Measurements from ENCODE around the gene CEP55.

Gene CEP55

GRCh38 chr10:93566435-93567276 lies 70.2 kb downstream of the CEP55 start, which contains the start of gene FFAR4:
Gene FFAR4 (plus strand): TSS chr10:93566665. CDS start chr10:93566721, 56 bp downstream.
- ChIA-PET POLR2A (no interaction called here), CTCF (no interaction called here)
- TF ChIP-seq SUZ12 (IDR thresholded peaks at IDR 0.05) (no peak), L3MBTL2 (conservative IDR thresholded peaks at IDR 0.05) (no peak), ELF4 (IDR thresholded peaks at IDR 0.05) (no peak), LEF1 (IDR thresholded peaks at IDR 0.05; ENCODE audit: borderline replicate concordance) (no peak), ARNT (IDR thresholded peaks at IDR 0.05) (no peak), BHLHE40 (IDR thresholded peaks at IDR 0.05; ENCODE audit: borderline replicate concordance) (no peak), FOXK2 (IDR thresholded peaks at IDR 0.05) (no peak), CTBP1 (IDR thresholded peaks at IDR 0.05; ENCODE audit: borderline replicate concordance) (no peak), ZNF384 (IDR thresholded peaks at IDR 0.05) (no peak), SP1 (IDR thresholded peaks at IDR 0.05) (no peak), FOXM1 (IDR thresholded peaks at IDR 0.05; ENCODE audit: borderline replicate concordance) (no peak), FOXA1 (IDR thresholded peaks at IDR 0.05) (no peak), HDGF (IDR thresholded peaks at IDR 0.05; ENCODE audit: borderline replicate concordance) (no peak), TARDBP (IDR thresholded peaks at IDR 0.05) (no peak), PKNOX1 (IDR thresholded peaks at IDR 0.05) (no peak), NFRKB (IDR thresholded peaks at IDR 0.05) (no peak)
- no peak for DNase-seq (ENCODE audit: extremely low spot score)

- POLR2A ChIA-PET = no interaction called here
- TF ChIP-seq PKNOX1 (IDR thresholded peaks at IDR 0.05) (no peak), BHLHE40 (IDR thresholded peaks at IDR 0.05; ENCODE audit: borderline replicate concordance) (no peak)
- CTCF ChIA-PET = no interaction called here
- no peak for DNase-seq (ENCODE audit: extremely low spot score)
Observed at GRCh38 chr10:93567277-93568104, 71.1 kb downstream of the CEP55 start.

- POLR2A ChIA-PET = no interaction called here
- CTCF ChIA-PET = no interaction called here
- no peak for TF ChIP-seq TARDBP (IDR thresholded peaks at IDR 0.05)
- no peak for TF ChIP-seq ELF4 (IDR thresholded peaks at IDR 0.05)
- no peak for TF ChIP-seq CTBP1 (IDR thresholded peaks at IDR 0.05; ENCODE audit: borderline replicate concordance)
- TF ChIP-seq L3MBTL2 (conservative IDR thresholded peaks at IDR 0.05) = no peak
- no peak for TF ChIP-seq SP1 (IDR thresholded peaks at IDR 0.05)
- TF ChIP-seq LEF1 (IDR thresholded peaks at IDR 0.05; ENCODE audit: borderline replicate concordance) = no peak
- TF ChIP-seq FOXM1 (IDR thresholded peaks at IDR 0.05; ENCODE audit: borderline replicate concordance) = no peak
- TF ChIP-seq FOXK2 (IDR thresholded peaks at IDR 0.05) = no peak
- TF ChIP-seq SUZ12 (IDR thresholded peaks at IDR 0.05) = no peak
- no peak for TF ChIP-seq NFRKB (IDR thresholded peaks at IDR 0.05)
- TF ChIP-seq BHLHE40 (IDR thresholded peaks at IDR 0.05; ENCODE audit: borderline replicate concordance) = no peak
- no peak for TF ChIP-seq HDGF (IDR thresholded peaks at IDR 0.05; ENCODE audit: borderline replicate concordance)
- no peak for TF ChIP-seq PKNOX1 (IDR thresholded peaks at IDR 0.05)
- TF ChIP-seq ZNF384 (IDR thresholded peaks at IDR 0.05) = no peak
- TF ChIP-seq FOXA1 (IDR thresholded peaks at IDR 0.05) = no peak
- TF ChIP-seq ARNT (IDR thresholded peaks at IDR 0.05) = no peak
- DNase-seq (ENCODE audit: extremely low spot score) = no peak
Observed at GRCh38 chr10:93568105-93568390, 71.6 kb downstream of the CEP55 start.

GRCh38 chr10:93570383-93570782 lies 74.0 kb downstream of the CEP55 start:
- CTCF ChIA-PET = no interaction called here
- no peak for DNase-seq (ENCODE audit: extremely low spot score)
- TF ChIP-seq BHLHE40 (IDR thresholded peaks at IDR 0.05; ENCODE audit: borderline replicate concordance) (no peak), FOXK2 (IDR thresholded peaks at IDR 0.05) (no peak), PKNOX1 (IDR thresholded peaks at IDR 0.05) (no peak), SP1 (IDR thresholded peaks at IDR 0.05) (no peak), TARDBP (IDR thresholded peaks at IDR 0.05) (no peak), FOXA1 (IDR thresholded peaks at IDR 0.05) (no peak), LEF1 (IDR thresholded peaks at IDR 0.05; ENCODE audit: borderline replicate concordance) (no peak), CTBP1 (IDR thresholded peaks at IDR 0.05; ENCODE audit: borderline replicate concordance) (no peak), HDGF (IDR thresholded peaks at IDR 0.05; ENCODE audit: borderline replicate concordance) (no peak), ARNT (IDR thresholded peaks at IDR 0.05) (no peak), L3MBTL2 (conservative IDR thresholded peaks at IDR 0.05) (no peak), ZNF384 (IDR thresholded peaks at IDR 0.05) (no peak), ELF4 (IDR thresholded peaks at IDR 0.05) (no peak), SUZ12 (IDR thresholded peaks at IDR 0.05) (no peak), NFRKB (IDR thresholded peaks at IDR 0.05) (no peak), FOXM1 (IDR thresholded peaks at IDR 0.05; ENCODE audit: borderline replicate concordance) (no peak)
- POLR2A ChIA-PET = no interaction called here

- CTCF ChIA-PET = no interaction called here
- DNase-seq (ENCODE audit: extremely low spot score) = no peak
- POLR2A ChIA-PET = no interaction called here
- TF ChIP-seq HDGF (IDR thresholded peaks at IDR 0.05; ENCODE audit: borderline replicate concordance) = no peak
- no peak for TF ChIP-seq LEF1 (IDR thresholded peaks at IDR 0.05; ENCODE audit: borderline replicate concordance)
- no peak for TF ChIP-seq ELF4 (IDR thresholded peaks at IDR 0.05)
- TF ChIP-seq ZNF384 (IDR thresholded peaks at IDR 0.05) = no peak
- TF ChIP-seq SUZ12 (IDR thresholded peaks at IDR 0.05) = no peak
- no peak for TF ChIP-seq CTBP1 (IDR thresholded peaks at IDR 0.05; ENCODE audit: borderline replicate concordance)
- no peak for TF ChIP-seq L3MBTL2 (conservative IDR thresholded peaks at IDR 0.05)
- no peak for TF ChIP-seq PKNOX1 (IDR thresholded peaks at IDR 0.05)
- no peak for TF ChIP-seq FOXK2 (IDR thresholded peaks at IDR 0.05)
- no peak for TF ChIP-seq FOXA1 (IDR thresholded peaks at IDR 0.05)
- TF ChIP-seq NFRKB (IDR thresholded peaks at IDR 0.05) = no peak
- no peak for TF ChIP-seq SP1 (IDR thresholded peaks at IDR 0.05)
- no peak for TF ChIP-seq TARDBP (IDR thresholded peaks at IDR 0.05)
- no peak for TF ChIP-seq BHLHE40 (IDR thresholded peaks at IDR 0.05; ENCODE audit: borderline replicate concordance)
- no peak for TF ChIP-seq ARNT (IDR thresholded peaks at IDR 0.05)
- no peak for TF ChIP-seq FOXM1 (IDR thresholded peaks at IDR 0.05; ENCODE audit: borderline replicate concordance)
Observed at GRCh38 chr10:93572606-93573005, 76.2 kb downstream of the CEP55 start.
